ENCODE measurements around the gene MRPS21. TPM values are rescaled to one million over a fixed set of nuclear protein-coding genes. Genes with fewer than 3 reads are reported as not detected.

Gene MRPS21
- total RNA-seq, 4 donors from 2014 or later: 28.6 to 59.3 (median 38.6) TPM

DNA sequence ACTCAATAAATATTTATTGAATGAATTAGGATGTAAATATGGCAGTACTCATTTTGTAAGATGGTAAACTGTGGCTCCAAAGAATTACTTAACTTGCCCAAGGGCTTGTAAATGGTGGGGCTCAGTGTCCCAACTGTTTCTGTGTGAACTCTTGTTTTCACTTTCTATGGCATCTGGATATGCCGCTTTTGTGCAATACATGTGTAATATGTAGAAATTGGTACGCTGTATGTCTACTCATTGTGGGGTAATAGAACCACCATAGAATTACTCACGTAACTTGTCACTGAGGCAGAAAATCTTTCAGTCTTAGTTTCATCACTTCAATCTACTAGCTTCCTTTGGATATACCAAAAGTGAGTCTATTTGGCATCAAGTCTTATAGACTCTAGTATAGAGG is 28.6 kb downstream of the MRPS21 start:
- peak overlapping the region; percentile 83 to 87 for H3K27ac ChIP-seq
- intact Hi-C loops (cut with DNase I; ENCODE audit: low total_unique reads): no loop called here
- H3K27me3 ChIP-seq: no peaks in the 10 kb centered on the region
- no peaks in the 10 kb centered on the region for H3K4me1 ChIP-seq
- peak overlapping the region; percentile 78 to 79 for H3K4me3 ChIP-seq
- H3K9me3 ChIP-seq: no peaks in the 10 kb centered on the region
- TF ChIP-seq POLR2A (IDR thresholded peaks at IDR 0.05): no peak
- TF ChIP-seq, protein P1, sequence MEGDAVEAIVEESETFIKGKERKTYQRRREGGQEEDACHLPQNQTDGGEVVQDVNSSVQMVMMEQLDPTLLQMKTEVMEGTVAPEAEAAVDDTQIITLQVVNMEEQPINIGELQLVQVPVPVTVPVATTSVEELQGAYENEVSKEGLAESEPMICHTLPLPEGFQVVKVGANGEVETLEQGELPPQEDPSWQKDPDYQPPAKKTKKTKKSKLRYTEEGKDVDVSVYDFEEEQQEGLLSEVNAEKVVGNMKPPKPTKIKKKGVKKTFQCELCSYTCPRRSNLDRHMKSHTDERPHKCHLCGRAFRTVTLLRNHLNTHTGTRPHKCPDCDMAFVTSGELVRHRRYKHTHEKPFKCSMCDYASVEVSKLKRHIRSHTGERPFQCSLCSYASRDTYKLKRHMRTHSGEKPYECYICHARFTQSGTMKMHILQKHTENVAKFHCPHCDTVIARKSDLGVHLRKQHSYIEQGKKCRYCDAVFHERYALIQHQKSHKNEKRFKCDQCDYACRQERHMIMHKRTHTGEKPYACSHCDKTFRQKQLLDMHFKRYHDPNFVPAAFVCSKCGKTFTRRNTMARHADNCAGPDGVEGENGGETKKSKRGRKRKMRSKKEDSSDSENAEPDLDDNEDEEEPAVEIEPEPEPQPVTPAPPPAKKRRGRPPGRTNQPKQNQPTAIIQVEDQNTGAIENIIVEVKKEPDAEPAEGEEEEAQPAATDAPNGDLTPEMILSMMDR (IDR thresholded peaks at IDR 0.05): no peak
- no peaks in the 10 kb centered on the region for H3K36me3 ChIP-seq
- no peak for DNase-seq

DNA sequence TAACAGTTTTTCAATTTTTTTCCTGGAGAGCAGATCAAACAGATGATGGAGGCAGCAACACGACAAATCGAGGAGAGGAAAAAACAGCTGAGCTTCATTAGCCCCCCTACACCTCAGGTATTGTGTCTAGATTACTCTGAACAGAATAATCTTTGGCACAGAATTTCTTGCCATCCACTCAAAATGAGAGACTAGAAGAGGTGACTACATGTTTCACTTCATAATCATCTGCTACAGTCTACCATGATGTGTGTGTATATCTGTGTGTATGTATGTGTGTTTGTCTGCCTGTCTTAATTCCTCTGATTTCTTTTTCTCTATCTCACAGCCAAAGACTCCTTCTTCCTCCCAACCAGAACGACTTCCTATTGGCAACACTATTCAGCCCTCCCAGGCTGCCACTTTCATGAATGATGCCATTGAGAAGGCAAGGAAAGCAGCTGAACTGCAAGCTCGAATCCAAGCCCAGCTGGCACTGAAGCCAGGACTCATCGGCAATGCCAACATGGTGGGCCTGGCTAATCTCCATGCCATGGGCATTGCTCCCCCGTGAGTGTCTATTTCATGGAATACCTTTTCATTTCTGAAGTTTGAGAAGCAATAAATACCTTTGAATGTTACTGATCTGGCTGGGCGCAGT is 39.1 kb downstream of the MRPS21 start:
- H3K27ac ChIP-seq: no peak overlapping the region
- no peaks in the 10 kb centered on the region for H3K27me3 ChIP-seq
- TF ChIP-seq, protein P1 (IDR thresholded peaks at IDR 0.05): no peak
- no peak for TF ChIP-seq POLR2A (IDR thresholded peaks at IDR 0.05)
- no peak for DNase-seq
- no peaks in the 10 kb centered on the region for H3K9me3 ChIP-seq
- no peaks in the 10 kb centered on the region for H3K4me1 ChIP-seq
- no peak overlapping the region for H3K4me3 ChIP-seq
- no peaks in the 10 kb centered on the region for H3K36me3 ChIP-seq
- intact Hi-C loops (cut with DNase I; ENCODE audit: low total_unique reads): no loop called here

GRCh38 chr1:150346316-150346715 is 52.7 kb downstream of the MRPS21 start:
- Histone ChIP-seq H3K4me3 (no peak overlapping the region), H3K27ac (no peak overlapping the region), H3K9me3 (no peaks in the 10 kb centered on the region), H3K27me3 (no peaks in the 10 kb centered on the region), H3K36me3 (no peaks in the 10 kb centered on the region), H3K4me1 (no peaks in the 10 kb centered on the region)
- DNase-seq: no peak
- intact Hi-C loops (cut with DNase I; ENCODE audit: low total_unique reads): no loop called here
- TF ChIP-seq, protein P1 (IDR thresholded peaks at IDR 0.05): no peak
- no peak for TF ChIP-seq POLR2A (IDR thresholded peaks at IDR 0.05)

GRCh38 chr1:150352866-150353265 is 59.2 kb downstream of the MRPS21 start:
- no peak overlapping the region for H3K4me3 ChIP-seq
- H3K9me3 ChIP-seq: no peaks in the 10 kb centered on the region
- H3K27ac ChIP-seq: no peak overlapping the region
- no peak for TF ChIP-seq POLR2A (IDR thresholded peaks at IDR 0.05)
- TF ChIP-seq, protein P1 (IDR thresholded peaks at IDR 0.05): no peak
- no peak for DNase-seq
- no peaks in the 10 kb centered on the region for H3K27me3 ChIP-seq
- no peaks in the 10 kb centered on the region for H3K36me3 ChIP-seq
- H3K4me1 ChIP-seq: no peaks in the 10 kb centered on the region
- intact Hi-C loops (cut with DNase I; ENCODE audit: low total_unique reads): no loop called here

Other genes with a start within 250 kb of the MRPS21 start
- 10 to 100 TPM; 28.4 to 86.3 (median 66.9) TPM for gene VPS45, start 226.1 kb upstream of the MRPS21 start, total RNA-seq
- 10 to 100 TPM; 18.4 to 95.6 (median 36.2) TPM for gene PLEKHO1, start 143.9 kb upstream of the MRPS21 start, total RNA-seq
- gene ANP32E, start 57.7 kb upstream of the MRPS21 start, total RNA-seq: 10 to 100 TPM in 3 of 4 donors, 1 to 10 TPM in 1; 1.3 to 55.1 (median 38.6) TPM
- under 1 TPM in 2 of 4 donors, not detected in 2; 0.88 to 0.90 TPM for gene CA14, start 36.1 kb upstream of the MRPS21 start, total RNA-seq
- 10 to 100 TPM; 33.2 to 96.7 (median 68.8) TPM for gene APH1A, start 24.8 kb upstream of the MRPS21 start, total RNA-seq
- gene C1orf54, start 21.1 kb upstream of the MRPS21 start, total RNA-seq: 10 to 100 TPM in 1 of 4 donors, 1 to 10 TPM in 2, under 1 TPM in 1; 0.88 to 60.8 (median 6.2) TPM
- 10 to 100 TPM in 1 of 4 donors, 1 to 10 TPM in 2, not detected in 1; 2.9 to 30.3 (median 4.9) TPM for gene CIART, start 11.3 kb upstream of the MRPS21 start, total RNA-seq
- 10 to 100 TPM; 38.2 to 99.4 (median 76.7) TPM for gene PRPF3, start 27.7 kb downstream of the MRPS21 start, total RNA-seq
- 10 to 100 TPM; 17.1 to 77.1 (median 37.9) TPM for gene RPRD2, start 70.3 kb downstream of the MRPS21 start, total RNA-seq
- 10 to 100 TPM in 2 of 4 donors, 1 to 10 TPM in 2; 4.6 to 22.6 (median 10.2) TPM for gene TARS2, start 193.6 kb downstream of the MRPS21 start, total RNA-seq
- 10 to 100 TPM in 2 of 4 donors, 1 to 10 TPM in 2; 1.5 to 38.5 (median 9.5) TPM for gene ECM1, start 214.2 kb downstream of the MRPS21 start, total RNA-seq
- gene FALEC, start 221.9 kb downstream of the MRPS21 start, total RNA-seq: 1 to 10 TPM in 1 of 4 donors, under 1 TPM in 1, not detected in 2; 0.88 to 1.0 TPM